ENCODE results near the gene STK4. TPM values are rescaled to one million over a fixed set of nuclear protein-coding genes. Genes with fewer than 3 reads are reported as not detected.
A peak's percentile ranks its signal among the peaks of the same experiment; 100 is the strongest.

Gene STK4
- total RNA-seq, 1 donor from 2014 or later = 17.4 TPM

DNA sequence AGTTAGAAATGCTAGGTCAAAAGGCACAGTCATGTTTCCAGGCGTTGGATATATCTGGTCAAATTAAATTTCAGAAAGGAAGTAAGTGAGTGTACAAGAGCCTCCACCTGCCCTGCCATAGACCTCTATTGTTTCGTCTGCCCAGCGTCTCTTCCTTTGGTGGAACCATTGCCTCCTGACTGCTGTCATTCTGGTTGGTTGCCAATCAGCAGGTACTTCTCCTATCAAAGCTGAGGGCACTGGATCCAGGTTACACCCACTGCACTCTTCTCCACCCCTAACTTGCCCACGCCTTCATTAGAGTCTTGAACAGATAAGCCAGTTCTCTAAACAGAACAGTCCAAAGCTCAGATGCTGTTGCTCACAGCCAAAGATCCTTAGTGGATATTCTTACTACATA, 151.3 kb downstream of the STK4 start:
- TF ChIP-seq, protein P1, sequence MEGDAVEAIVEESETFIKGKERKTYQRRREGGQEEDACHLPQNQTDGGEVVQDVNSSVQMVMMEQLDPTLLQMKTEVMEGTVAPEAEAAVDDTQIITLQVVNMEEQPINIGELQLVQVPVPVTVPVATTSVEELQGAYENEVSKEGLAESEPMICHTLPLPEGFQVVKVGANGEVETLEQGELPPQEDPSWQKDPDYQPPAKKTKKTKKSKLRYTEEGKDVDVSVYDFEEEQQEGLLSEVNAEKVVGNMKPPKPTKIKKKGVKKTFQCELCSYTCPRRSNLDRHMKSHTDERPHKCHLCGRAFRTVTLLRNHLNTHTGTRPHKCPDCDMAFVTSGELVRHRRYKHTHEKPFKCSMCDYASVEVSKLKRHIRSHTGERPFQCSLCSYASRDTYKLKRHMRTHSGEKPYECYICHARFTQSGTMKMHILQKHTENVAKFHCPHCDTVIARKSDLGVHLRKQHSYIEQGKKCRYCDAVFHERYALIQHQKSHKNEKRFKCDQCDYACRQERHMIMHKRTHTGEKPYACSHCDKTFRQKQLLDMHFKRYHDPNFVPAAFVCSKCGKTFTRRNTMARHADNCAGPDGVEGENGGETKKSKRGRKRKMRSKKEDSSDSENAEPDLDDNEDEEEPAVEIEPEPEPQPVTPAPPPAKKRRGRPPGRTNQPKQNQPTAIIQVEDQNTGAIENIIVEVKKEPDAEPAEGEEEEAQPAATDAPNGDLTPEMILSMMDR (conservative IDR thresholded peaks at IDR 0.05; ENCODE audit: low read depth, low read length) = no peak
- no peak for DNase-seq (ENCODE audit: low read depth)
- no peak overlapping the region for H3K4me3 ChIP-seq (ENCODE audit: low read depth, low read length)

DNA sequence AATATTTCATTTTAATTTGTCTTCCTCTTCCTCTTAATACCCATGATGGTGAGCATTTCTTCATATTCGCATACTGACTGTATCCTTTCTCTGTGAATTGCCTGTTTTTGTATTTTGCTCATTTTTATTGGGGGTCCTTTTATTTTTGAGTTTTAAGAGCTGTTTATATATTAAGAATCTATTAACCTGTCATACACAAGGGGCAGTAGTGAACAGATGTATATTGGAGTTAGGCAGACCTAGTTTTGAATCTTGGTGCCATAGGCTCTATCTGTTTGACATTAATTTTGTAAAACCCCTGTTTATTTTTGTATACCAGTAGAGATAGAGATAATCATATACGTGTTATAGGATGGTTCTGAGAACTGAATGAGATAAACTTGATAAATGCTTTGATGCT, 151.7 kb downstream of the STK4 start:
- no peak for DNase-seq (ENCODE audit: low read depth)
- no peak overlapping the region for H3K4me3 ChIP-seq (ENCODE audit: low read depth, low read length)
- TF ChIP-seq, protein P1 (conservative IDR thresholded peaks at IDR 0.05; ENCODE audit: low read depth, low read length) = peak; percentile 20

DNA sequence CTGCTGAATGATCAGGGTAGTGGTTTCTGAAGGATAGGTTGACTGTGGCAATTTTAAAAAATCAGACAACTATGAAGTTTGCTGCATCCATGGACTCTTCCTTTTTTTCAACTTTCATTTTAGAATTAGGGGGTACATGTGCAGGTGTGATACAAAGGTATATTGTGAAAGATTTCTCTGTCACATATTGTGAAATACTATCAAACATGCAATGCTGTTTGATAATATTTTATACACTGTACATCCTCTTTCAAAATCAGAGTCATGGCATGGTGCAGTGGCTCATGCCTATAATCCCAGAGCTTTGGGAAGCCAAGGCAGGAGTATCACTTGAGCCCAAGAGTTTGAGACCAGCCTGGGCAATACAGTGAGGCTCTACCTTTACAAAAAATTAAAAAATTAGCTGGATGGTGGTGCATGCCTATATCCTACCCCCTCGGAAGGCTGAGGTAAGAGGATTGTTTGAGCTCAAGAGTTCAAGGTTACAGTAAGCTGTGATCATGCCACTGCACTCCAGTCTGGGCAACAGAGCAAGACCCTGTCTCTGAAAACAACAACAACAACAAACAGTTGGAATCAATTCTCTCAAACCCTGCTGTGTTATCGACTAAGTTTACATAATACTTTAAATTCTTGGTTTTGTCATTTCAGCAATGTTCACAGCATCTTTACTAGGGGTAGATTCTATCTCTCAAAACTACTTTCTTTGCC, 153.4 kb downstream of the STK4 start:
- no peak overlapping the region for H3K4me3 ChIP-seq (ENCODE audit: low read depth, low read length)
- TF ChIP-seq, protein P1 (conservative IDR thresholded peaks at IDR 0.05; ENCODE audit: low read depth, low read length) = no peak
- no peak for DNase-seq (ENCODE audit: low read depth)

DNA sequence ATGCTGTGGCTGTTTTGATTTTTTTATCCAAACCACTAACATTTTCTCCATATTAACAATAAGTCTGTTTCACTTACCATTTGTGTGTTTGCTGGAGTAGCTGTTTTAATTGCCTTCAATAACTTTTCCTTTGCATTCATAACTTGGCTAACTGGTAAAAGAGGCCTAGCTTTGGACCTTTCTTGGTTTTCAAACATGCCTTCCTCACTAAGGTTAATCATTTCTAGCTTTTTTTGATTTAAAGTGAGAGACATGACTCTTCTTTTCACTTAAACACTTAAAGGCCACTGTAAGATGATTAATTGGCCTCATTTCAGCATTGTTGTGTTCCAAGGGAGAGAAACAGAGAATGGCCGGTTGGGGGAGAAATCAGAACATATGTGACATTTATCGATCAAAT, 155.1 kb downstream of the STK4 start:
- no peak for DNase-seq (ENCODE audit: low read depth)
- TF ChIP-seq, protein P1 (conservative IDR thresholded peaks at IDR 0.05; ENCODE audit: low read depth, low read length) = no peak
- H3K4me3 ChIP-seq (ENCODE audit: low read depth, low read length) = no peak overlapping the region

DNA sequence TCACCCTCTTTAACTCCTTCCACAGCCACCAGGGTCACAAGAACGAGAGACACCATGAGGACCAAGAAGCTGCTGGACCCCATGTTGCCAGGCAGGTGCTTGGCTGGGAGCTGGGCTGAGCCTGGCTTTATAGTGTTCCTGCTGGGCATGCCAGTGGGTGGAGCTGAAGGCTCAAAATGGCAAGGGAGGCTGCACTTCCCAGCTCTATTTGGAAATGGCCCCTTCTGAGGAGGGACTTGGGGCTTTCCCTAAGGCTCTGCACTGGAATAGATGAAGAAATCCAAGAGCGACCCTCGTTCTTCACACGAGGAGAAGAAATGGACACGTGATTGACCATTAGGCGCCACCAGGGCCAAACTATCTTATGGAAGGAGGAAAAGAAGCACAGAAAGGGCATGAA, 158.1 kb downstream of the STK4 start, which contains the start of gene WFDC12:
Gene WFDC12 (minus strand): TSS at position 101 of the 400 bp plus-strand sequence. CDS start 18 bp downstream, at position 83.
- DNase-seq (ENCODE audit: low read depth) = no peak
- H3K4me3 ChIP-seq (ENCODE audit: low read depth, low read length) = no peak within 1 kb of the TSS
- TF ChIP-seq, protein P1 (conservative IDR thresholded peaks at IDR 0.05; ENCODE audit: low read depth, low read length) = no peak

DNA sequence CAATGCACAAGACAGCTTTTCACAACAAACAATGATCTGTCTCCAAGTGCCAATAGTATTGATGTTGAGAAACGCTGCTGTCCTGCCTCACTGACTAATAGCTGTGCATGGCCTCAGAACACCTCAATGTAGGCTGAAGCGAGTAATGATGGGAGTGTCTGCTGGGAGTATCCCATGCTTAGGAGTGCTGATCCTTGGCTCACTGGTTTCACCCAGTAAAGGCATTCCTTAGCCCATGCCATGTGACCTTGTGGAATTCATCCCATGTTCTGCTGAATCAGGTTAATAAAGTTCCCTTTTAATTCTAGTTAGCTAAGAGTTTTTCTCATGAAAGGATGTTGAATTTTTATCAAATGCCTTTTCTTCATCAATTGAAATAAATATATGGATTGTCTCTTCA, 161.8 kb downstream of the STK4 start:
- no peak overlapping the region for H3K4me3 ChIP-seq (ENCODE audit: low read depth, low read length)
- peak; percentile 96 for DNase-seq (ENCODE audit: low read depth)
- TF ChIP-seq, protein P1 (conservative IDR thresholded peaks at IDR 0.05; ENCODE audit: low read depth, low read length) = no peak

Other genes starting within 250 kb of the STK4 start
- 0.22 TPM in 1 of 2 replicates, not detected in the other for gene KCNK15, start 220.6 kb upstream of the STK4 start, total RNA-seq
- 0.07 TPM in 1 of 2 replicates, not detected in the other for gene RIMS4, start 156.0 kb upstream of the STK4 start, total RNA-seq
- 162 and 203 TPM in 2 replicates for gene YWHAB, start 80.8 kb upstream of the STK4 start, total RNA-seq
- 6.5 and 9.2 TPM in 2 replicates for gene PABPC1L, start 56.5 kb upstream of the STK4 start, total RNA-seq
- gene TOMM34, start 6.1 kb upstream of the STK4 start, total RNA-seq = 74.3 and 95.6 TPM in 2 replicates
- 8.1 and 10.9 TPM in 2 replicates for gene KCNS1, start 134.6 kb downstream of the STK4 start, total RNA-seq
- not detected in 2 replicates for gene WFDC5, start 148.7 kb downstream of the STK4 start, total RNA-seq
- gene WFDC12, start 158.0 kb downstream of the STK4 start, total RNA-seq = not detected in 2 replicates
- gene PI3, start 208.4 kb downstream of the STK4 start, total RNA-seq = not detected in 2 replicates
- not detected in 2 replicates for gene SEMG1, start 240.5 kb downstream of the STK4 start, total RNA-seq

Data from epithelial cell of proximal tubule (primary cell).